Right forelimb (tissue), 1 donor: ENCODE measurements around the gene EVX2.

Source experiments
- DNase-seq: peaks from one replicate; pipeline ENCODE4 v3.0.0-alpha.2; 2018

Gene EVX2

GRCh38 chr2:176095421-176095820 lies 11.7 kb upstream of the EVX2 start:
- DNase-seq, result no peak

GRCh38 chr2:176094349-176094748 lies 10.6 kb upstream of the EVX2 start:
- no peak for DNase-seq

- no peak for DNase-seq
These were observed 10.1 kb upstream of the EVX2 start for GRCh38 chr2:176093898-176094249.

- DNase-seq, result peak; percentile 62
These were observed 9.6 kb upstream of the EVX2 start for GRCh38 chr2:176093145-176093897.

GRCh38 chr2:176092270-176093144 lies 8.7 kb upstream of the EVX2 start, which contains the start of gene HOXD13:
Gene HOXD13, plus strand, starts transcription at chr2:176092721. Its CDS starts 170 bp downstream, at chr2:176092891.
- DNase-seq, result peak; percentile 76

GRCh38 chr2:176091329-176092258 lies 7.8 kb upstream of the EVX2 start:
- DNase-seq, result peak; percentile 44

- no peak for DNase-seq
These were observed 7.1 kb upstream of the EVX2 start for GRCh38 chr2:176090862-176091261.

GRCh38 chr2:176089843-176090395 lies 6.2 kb upstream of the EVX2 start:
- DNase-seq, result no peak

- peak; percentile 44 for DNase-seq
These were observed 5.4 kb upstream of the EVX2 start for GRCh38 chr2:176088937-176089842.

GRCh38 chr2:176088048-176088936 lies 4.5 kb upstream of the EVX2 start:
- peak; percentile 86 for DNase-seq

GRCh38 chr2:176087330-176088047 lies 3.7 kb upstream of the EVX2 start:
- DNase-seq, result peak; percentile 42

- peak; percentile 71 for DNase-seq
These were observed 2.4 kb upstream of the EVX2 start for GRCh38 chr2:176085861-176086771.

- DNase-seq, result peak; percentile 46
These were observed 1.5 kb upstream of the EVX2 start for GRCh38 chr2:176085120-176085788.

GRCh38 chr2:176084611-176085119 lies 903 bp upstream of the EVX2 start:
- DNase-seq, result peak; percentile 60

- peak; percentile 55 for DNase-seq
These were observed 674 bp downstream of the EVX2 start for GRCh38 chr2:176082824-176083751.

GRCh38 chr2:176082525-176082823 lies 1.3 kb downstream of the EVX2 start:
- no peak for DNase-seq
